Forelimb muscle (tissue), 1 donor: ENCODE measurements around the gene PDK2. TPM values are rescaled to one million over a fixed set of nuclear protein-coding genes. Genes with fewer than 3 reads are reported as not detected.

Experiments used
- DNase-seq: peaks from one replicate; pipeline ENCODE4 v3.0.0-alpha.2; 2013; ENCODE audit warnings: low read depth
- polyA plus RNA-seq: library from polyadenylated mRNA; unstranded; fragments of 120-200 nt; gene quantifications from one replicate; pipeline ENCODE4 v1.2.1, GENCODE V29; 2013; ENCODE audit not compliant: insufficient read length

The PDK2 gene
- polyA plus RNA-seq, 1 donor = 65.3 TPM

GRCh38 chr17:50117202-50118051 lies 22.3 kb downstream of the PDK2 start:
- DNase-seq = no peak

GRCh38 chr17:50118076-50118827 lies 23.1 kb downstream of the PDK2 start:
- DNase-seq = no peak

- DNase-seq = no peak
Measured at GRCh38 chr17:50118828-50119218, 23.7 kb downstream of the PDK2 start.

GRCh38 chr17:50120475-50121253 lies 25.5 kb downstream of the PDK2 start:
- no peak for DNase-seq

GRCh38 chr17:50122945-50123344 lies 27.8 kb downstream of the PDK2 start:
- no peak for DNase-seq

- DNase-seq = no peak
Measured at GRCh38 chr17:50123649-50124349, 28.6 kb downstream of the PDK2 start.

- no peak for DNase-seq
Measured at GRCh38 chr17:50125420-50125997, 30.4 kb downstream of the PDK2 start.

- no peak for DNase-seq
Measured at GRCh38 chr17:50127697-50128361, 32.7 kb downstream of the PDK2 start.

GRCh38 chr17:50128441-50129352 lies 33.5 kb downstream of the PDK2 start:
- DNase-seq = no peak

- no peak for DNase-seq
Measured at GRCh38 chr17:50129353-50129727, 34.2 kb downstream of the PDK2 start.

- no peak for DNase-seq
Measured at GRCh38 chr17:50129728-50130558, 34.8 kb downstream of the PDK2 start, which contains the start of gene SAMD14. Gene SAMD14, minus strand, starts transcription at chr17:50130160. Its CDS starts 5,201 bp downstream, at chr17:50124959.

GRCh38 chr17:50130559-50131305 lies 35.6 kb downstream of the PDK2 start:
- no peak for DNase-seq

- DNase-seq = no peak
Measured at GRCh38 chr17:50132104-50132794, 37.1 kb downstream of the PDK2 start.

- no peak for DNase-seq
Measured at GRCh38 chr17:50133028-50133768, 38.0 kb downstream of the PDK2 start.

GRCh38 chr17:50133769-50134099 lies 38.6 kb downstream of the PDK2 start:
- no peak for DNase-seq
